ENCODE data around the gene TRIM8. TPM values are rescaled to one million over a fixed set of nuclear protein-coding genes. Genes with fewer than 3 reads are reported as not detected.
A peak's percentile ranks its signal among the peaks of the same experiment; 100 is the strongest.

The TRIM8 gene
- total RNA-seq, 2 donors from 2014 or later: 27.7 to 32.7 TPM

DNA sequence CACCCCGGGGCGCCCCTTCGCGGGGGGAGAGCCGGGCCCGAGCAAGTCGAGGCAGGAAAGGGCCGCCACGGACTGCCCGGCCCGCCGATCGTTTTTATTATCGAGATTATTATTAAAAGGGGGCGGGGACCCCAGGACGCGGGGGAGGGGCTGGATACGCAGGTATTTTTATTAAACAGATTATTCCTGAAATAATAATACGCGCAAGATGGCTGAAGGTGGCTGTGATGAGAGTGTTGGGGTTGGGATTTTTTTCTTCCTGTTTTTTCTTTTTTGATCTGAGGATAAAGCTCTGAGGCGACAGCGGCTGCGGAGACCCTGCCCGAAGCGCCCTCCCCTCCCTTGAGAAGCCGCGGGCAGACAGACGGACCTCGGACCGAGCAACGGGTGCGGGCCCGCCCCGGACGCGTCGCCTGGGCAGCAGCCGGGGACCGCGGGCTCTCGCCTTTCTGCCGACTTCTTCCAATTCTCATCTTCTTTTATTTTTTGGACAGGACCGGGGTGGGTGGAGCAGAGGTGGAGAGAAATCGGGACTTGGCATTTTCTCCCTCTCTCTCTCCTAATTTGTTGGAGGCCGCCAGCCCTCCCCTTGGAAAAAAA is 1.4 kb upstream of the TRIM8 start:
- TF ChIP-seq, protein P1, sequence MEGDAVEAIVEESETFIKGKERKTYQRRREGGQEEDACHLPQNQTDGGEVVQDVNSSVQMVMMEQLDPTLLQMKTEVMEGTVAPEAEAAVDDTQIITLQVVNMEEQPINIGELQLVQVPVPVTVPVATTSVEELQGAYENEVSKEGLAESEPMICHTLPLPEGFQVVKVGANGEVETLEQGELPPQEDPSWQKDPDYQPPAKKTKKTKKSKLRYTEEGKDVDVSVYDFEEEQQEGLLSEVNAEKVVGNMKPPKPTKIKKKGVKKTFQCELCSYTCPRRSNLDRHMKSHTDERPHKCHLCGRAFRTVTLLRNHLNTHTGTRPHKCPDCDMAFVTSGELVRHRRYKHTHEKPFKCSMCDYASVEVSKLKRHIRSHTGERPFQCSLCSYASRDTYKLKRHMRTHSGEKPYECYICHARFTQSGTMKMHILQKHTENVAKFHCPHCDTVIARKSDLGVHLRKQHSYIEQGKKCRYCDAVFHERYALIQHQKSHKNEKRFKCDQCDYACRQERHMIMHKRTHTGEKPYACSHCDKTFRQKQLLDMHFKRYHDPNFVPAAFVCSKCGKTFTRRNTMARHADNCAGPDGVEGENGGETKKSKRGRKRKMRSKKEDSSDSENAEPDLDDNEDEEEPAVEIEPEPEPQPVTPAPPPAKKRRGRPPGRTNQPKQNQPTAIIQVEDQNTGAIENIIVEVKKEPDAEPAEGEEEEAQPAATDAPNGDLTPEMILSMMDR (conservative IDR thresholded peaks at IDR 0.05): no peak
- peak overlapping the region; percentile 97 for H3K27ac Mint-ChIP-seq
- peak overlapping the region; percentile 85 for H3K4me3 Mint-ChIP-seq
- Histone ChIP-seq H3K27ac (ENCODE audit: low read depth, low read length) (peak overlapping the region; percentile 94), H3K4me1 (ENCODE audit: control insufficient read depth, insufficient read depth, low read length) (peaks cover 5% of the 10 kb centered on the region), H3K9ac (ENCODE audit: extremely low read depth, low read length, poor library complexity, severe bottlenecking) (peak overlapping the region; percentile 85), H3K9me3 (ENCODE audit: control insufficient read depth, low read length) (no peaks in the 10 kb centered on the region), H3K36me3 (ENCODE audit: control insufficient read depth, insufficient read depth, low read length) (no peaks in the 10 kb centered on the region), H3K4me3 (ENCODE audit: low read length) (peak overlapping the region; percentile 82), H3K27me3 (ENCODE audit: control insufficient read depth, insufficient read depth, low read length, poor library complexity, severe bottlenecking) (no peaks in the 10 kb centered on the region)
- DNase-seq: peak; percentile 81
- H3K36me3 Mint-ChIP-seq (ENCODE audit: low read depth): no peaks in the 10 kb centered on the region
- no peaks in the 10 kb centered on the region for H3K9me3 Mint-ChIP-seq
- H3K4me1 Mint-ChIP-seq: peaks cover 21% of the 10 kb centered on the region
- H3K27me3 Mint-ChIP-seq (ENCODE audit: insufficient read depth): no peaks in the 10 kb centered on the region
- 0% methylated on average over 13 to 43 of the region's 45 CpGs for WGBS, 2 experiments (ENCODE audit: insufficient coverage in 1 of 2, insufficient read length in 1 of 2)

DNA sequence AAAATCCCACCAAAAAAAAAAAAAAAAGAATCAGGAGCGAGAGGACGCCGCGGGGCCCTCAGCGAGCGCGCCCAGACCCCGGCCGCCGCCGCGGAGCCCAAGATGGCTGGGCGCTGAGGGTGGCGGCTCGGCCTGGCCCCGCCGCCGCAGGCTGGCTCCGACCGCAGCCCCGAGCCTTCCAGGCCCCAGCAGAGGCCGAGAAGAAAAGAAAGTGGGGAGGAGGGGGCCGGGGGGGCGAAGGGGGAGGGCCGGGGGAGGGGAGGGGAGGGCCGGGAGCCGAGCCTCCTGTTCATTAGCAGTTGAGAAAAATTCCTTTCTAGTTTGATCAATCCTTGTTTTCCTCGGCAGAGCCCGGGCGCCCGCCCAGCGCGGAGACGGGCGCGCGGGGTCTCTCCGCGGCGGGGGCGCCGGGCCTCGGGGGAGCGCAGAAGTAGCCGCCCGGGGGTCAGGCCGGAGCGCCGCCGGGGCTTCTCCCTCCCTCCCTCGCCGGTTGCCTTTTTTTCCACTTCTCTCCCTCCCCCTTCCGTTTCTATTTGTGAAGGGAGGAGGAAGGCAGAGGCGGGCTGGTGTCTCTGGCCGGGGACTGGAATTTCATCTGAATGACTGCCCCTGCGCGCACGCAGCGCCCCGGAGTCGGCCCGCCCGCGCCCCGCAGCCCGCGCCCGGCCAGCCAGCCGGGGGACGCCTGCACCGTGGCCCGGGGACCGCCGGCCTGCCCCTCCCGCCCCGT is 778 bp upstream of the TRIM8 start:
- Mint-ChIP-seq H3K4me1 (peaks cover 21% of the 10 kb centered on the region), H3K4me3 (peak overlapping the region; percentile 85), H3K36me3 (ENCODE audit: low read depth) (no peaks in the 10 kb centered on the region), H3K27me3 (ENCODE audit: insufficient read depth) (no peaks in the 10 kb centered on the region), H3K27ac (peak overlapping the region; percentile 97), H3K9me3 (no peaks in the 10 kb centered on the region)
- H3K27me3 ChIP-seq (ENCODE audit: control insufficient read depth, insufficient read depth, low read length, poor library complexity, severe bottlenecking): no peaks in the 10 kb centered on the region
- peak; percentile 86 for DNase-seq
- no peaks in the 10 kb centered on the region for H3K9me3 ChIP-seq (ENCODE audit: control insufficient read depth, low read length)
- no peaks in the 10 kb centered on the region for H3K36me3 ChIP-seq (ENCODE audit: control insufficient read depth, insufficient read depth, low read length)
- TF ChIP-seq, protein P1 (conservative IDR thresholded peaks at IDR 0.05): no peak
- WGBS, 2 experiments (ENCODE audit: insufficient coverage in 1 of 2, insufficient read length in 1 of 2): 0% methylated on average over 4 to 63 of the region's 76 CpGs
- peaks cover 8% of the 10 kb centered on the region for H3K4me1 ChIP-seq (ENCODE audit: control insufficient read depth, insufficient read depth, low read length)
- peak overlapping the region; percentile 82 for H3K4me3 ChIP-seq (ENCODE audit: low read length)
- H3K27ac ChIP-seq (ENCODE audit: low read depth, low read length): peak overlapping the region; percentile 94
- H3K9ac ChIP-seq (ENCODE audit: extremely low read depth, low read length, poor library complexity, severe bottlenecking): peak overlapping the region; percentile 85

DNA sequence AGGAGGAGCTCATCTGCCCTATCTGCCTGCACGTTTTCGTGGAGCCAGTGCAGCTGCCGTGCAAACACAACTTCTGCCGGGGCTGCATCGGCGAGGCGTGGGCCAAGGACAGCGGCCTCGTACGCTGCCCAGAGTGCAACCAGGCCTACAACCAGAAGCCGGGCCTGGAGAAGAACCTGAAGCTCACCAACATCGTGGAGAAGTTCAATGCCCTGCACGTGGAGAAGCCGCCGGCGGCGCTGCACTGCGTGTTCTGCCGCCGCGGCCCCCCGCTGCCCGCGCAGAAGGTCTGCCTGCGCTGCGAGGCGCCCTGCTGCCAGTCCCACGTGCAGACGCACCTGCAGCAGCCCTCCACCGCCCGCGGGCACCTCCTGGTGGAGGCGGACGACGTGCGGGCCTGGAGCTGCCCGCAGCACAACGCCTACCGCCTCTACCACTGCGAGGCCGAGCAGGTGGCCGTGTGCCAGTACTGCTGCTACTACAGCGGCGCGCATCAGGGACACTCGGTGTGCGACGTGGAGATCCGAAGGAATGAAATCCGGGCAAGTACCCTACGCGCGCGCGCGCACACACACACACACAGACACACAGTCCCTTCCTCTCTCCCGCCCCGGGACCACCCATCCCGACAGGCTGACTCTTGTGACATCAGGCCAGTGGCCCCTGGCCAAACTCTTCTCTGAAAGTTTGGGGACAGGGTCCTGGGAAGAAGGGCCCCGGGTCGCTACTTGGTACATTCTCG is 538 bp downstream of the TRIM8 start:
- peak; percentile 94 for DNase-seq
- 1% methylated on average over 23 to 62 of the region's 62 CpGs for WGBS, 2 experiments (ENCODE audit: insufficient coverage in 1 of 2, insufficient read length in 1 of 2)
- H3K27ac ChIP-seq (ENCODE audit: low read depth, low read length): peak overlapping the region; percentile 93
- peaks cover 26% of the 10 kb centered on the region for H3K4me1 Mint-ChIP-seq
- H3K36me3 ChIP-seq (ENCODE audit: control insufficient read depth, insufficient read depth, low read length): no peaks in the 10 kb centered on the region
- no peaks in the 10 kb centered on the region for H3K27me3 Mint-ChIP-seq (ENCODE audit: insufficient read depth)
- peaks cover 3% of the 10 kb centered on the region for H3K36me3 Mint-ChIP-seq (ENCODE audit: low read depth)
- H3K4me3 ChIP-seq (ENCODE audit: low read length): peak overlapping the region; percentile 94
- H3K4me1 ChIP-seq (ENCODE audit: control insufficient read depth, insufficient read depth, low read length): peaks cover 20% of the 10 kb centered on the region
- no peaks in the 10 kb centered on the region for H3K27me3 ChIP-seq (ENCODE audit: control insufficient read depth, insufficient read depth, low read length, poor library complexity, severe bottlenecking)
- H3K9ac ChIP-seq (ENCODE audit: extremely low read depth, low read length, poor library complexity, severe bottlenecking): peak overlapping the region; percentile 94
- no peaks in the 10 kb centered on the region for H3K9me3 Mint-ChIP-seq
- H3K4me3 Mint-ChIP-seq: peak overlapping the region; percentile 85
- H3K9me3 ChIP-seq (ENCODE audit: control insufficient read depth, low read length): no peaks in the 10 kb centered on the region
- TF ChIP-seq, protein P1 (conservative IDR thresholded peaks at IDR 0.05): peak; percentile 83
- H3K27ac Mint-ChIP-seq: peak overlapping the region; percentile 95

All from endodermal cell (in vitro differentiated cells).